ENCODE results near the gene PRAMEF9.
"Not testable (repeated sequence)": the region's sequence is repeated elsewhere in the genome, so short reads cannot be mapped to it uniquely, and the experiment has no call there.

DNA sequence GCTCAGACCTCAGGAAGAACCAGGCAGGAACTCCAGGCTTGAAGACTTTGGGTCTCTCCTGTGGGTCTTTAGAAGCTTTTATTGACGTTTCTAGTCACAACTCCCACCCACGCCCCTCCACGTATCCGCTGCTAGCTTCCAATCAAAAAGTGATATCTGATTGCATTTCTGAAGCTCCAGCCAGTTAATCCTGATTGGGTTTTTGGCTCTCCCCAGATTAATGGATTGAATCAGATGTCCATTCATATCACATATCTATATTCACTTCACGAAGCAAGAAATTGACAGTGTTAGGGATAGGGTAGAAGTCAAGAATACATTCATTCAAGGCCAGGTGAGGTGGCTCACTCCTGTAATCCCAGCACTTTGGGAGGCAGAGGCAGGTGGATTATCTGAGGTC is 15.7 kb upstream of the PRAMEF9 start, which contains the start of gene PRAMEF26:
- TF ChIP-seq, protein P1, sequence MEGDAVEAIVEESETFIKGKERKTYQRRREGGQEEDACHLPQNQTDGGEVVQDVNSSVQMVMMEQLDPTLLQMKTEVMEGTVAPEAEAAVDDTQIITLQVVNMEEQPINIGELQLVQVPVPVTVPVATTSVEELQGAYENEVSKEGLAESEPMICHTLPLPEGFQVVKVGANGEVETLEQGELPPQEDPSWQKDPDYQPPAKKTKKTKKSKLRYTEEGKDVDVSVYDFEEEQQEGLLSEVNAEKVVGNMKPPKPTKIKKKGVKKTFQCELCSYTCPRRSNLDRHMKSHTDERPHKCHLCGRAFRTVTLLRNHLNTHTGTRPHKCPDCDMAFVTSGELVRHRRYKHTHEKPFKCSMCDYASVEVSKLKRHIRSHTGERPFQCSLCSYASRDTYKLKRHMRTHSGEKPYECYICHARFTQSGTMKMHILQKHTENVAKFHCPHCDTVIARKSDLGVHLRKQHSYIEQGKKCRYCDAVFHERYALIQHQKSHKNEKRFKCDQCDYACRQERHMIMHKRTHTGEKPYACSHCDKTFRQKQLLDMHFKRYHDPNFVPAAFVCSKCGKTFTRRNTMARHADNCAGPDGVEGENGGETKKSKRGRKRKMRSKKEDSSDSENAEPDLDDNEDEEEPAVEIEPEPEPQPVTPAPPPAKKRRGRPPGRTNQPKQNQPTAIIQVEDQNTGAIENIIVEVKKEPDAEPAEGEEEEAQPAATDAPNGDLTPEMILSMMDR (IDR thresholded peaks at IDR 0.05; ENCODE audit: poor library complexity, severe bottlenecking) = not testable (repeated sequence)
- not testable (repeated sequence) for TF ChIP-seq TAF1 (IDR thresholded peaks at IDR 0.05; ENCODE audit: low read depth)
